Endodermal cell (in vitro differentiated cells): ENCODE data around the gene OR5H2. TPM values are rescaled to one million over a fixed set of nuclear protein-coding genes. Genes with fewer than 3 reads are reported as not detected.

Experiments
- DNase-seq: peaks from one replicate; pipeline ENCODE4 v3.0.0-alpha.2; 2017
- H3K27ac ChIP-seq: 2 replicates; pipeline ENCODE4 v1.5.1; 2013; ENCODE audit warnings: mild to moderate bottlenecking, low read depth, low read length, moderate library complexity
- H3K27me3 ChIP-seq: 2 replicates; pipeline ENCODE4 v1.6.1; 2013; ENCODE audit warnings: mild to moderate bottlenecking, low read length, moderate library complexity; ENCODE audit not compliant: insufficient read depth, control insufficient read depth, poor library complexity, severe bottlenecking
- H3K36me3 ChIP-seq: 2 replicates; pipeline ENCODE4 v1.7.0; 2013; ENCODE audit warnings: mild to moderate bottlenecking, low read length, moderate library complexity; ENCODE audit not compliant: control insufficient read depth, insufficient read depth
- H3K4me1 ChIP-seq: one replicate; pipeline ENCODE4 v1.7.0; 2013; ENCODE audit warnings: low read length; ENCODE audit not compliant: control insufficient read depth, insufficient read depth
- H3K4me3 ChIP-seq: 2 replicates; pipeline ENCODE4 v1.5.1; 2013; ENCODE audit warnings: mild to moderate bottlenecking, low read length, moderate library complexity
- H3K9ac ChIP-seq: 2 replicates; pipeline ENCODE4 v1.6.1; 2013; ENCODE audit warnings: mild to moderate bottlenecking, low read length, moderate library complexity; ENCODE audit not compliant: poor library complexity, severe bottlenecking; ENCODE audit errors: extremely low read depth
- H3K9me3 ChIP-seq: 2 replicates; pipeline ENCODE4 v1.6.1; 2013; ENCODE audit warnings: mild to moderate bottlenecking, low read length, moderate library complexity; ENCODE audit not compliant: control insufficient read depth
- H3K27ac Mint-ChIP-seq: 2 replicates; pipeline ENCODE4 v1.8.0; 2020; ENCODE audit warnings: mixed read lengths
- H3K27me3 Mint-ChIP-seq: 2 replicates; pipeline ENCODE4 v1.8.0; 2021; ENCODE audit warnings: mild to moderate bottlenecking, mixed read lengths; ENCODE audit not compliant: insufficient read depth
- H3K36me3 Mint-ChIP-seq: 2 replicates; pipeline ENCODE4 v1.8.0; 2020; ENCODE audit warnings: low read depth, mixed read lengths
- H3K4me1 Mint-ChIP-seq: 2 replicates; pipeline ENCODE4 v1.8.0; 2020; ENCODE audit warnings: mixed read lengths
- H3K4me3 Mint-ChIP-seq: 2 replicates; pipeline ENCODE4 v1.8.0; 2020; ENCODE audit warnings: mild to moderate bottlenecking, moderate library complexity, mixed read lengths
- H3K9me3 Mint-ChIP-seq: 2 replicates; pipeline ENCODE4 v1.8.0; 2020; ENCODE audit warnings: mild to moderate bottlenecking, mixed read lengths
- CTCF ChIP-seq: fragments of 200-600 bp; sonication (generic); conservative IDR thresholded peaks from 2 replicates; pipeline ENCODE4 v1.5.0; 2021; ENCODE audit warnings: antibody characterized with exemption, mild to moderate bottlenecking
- WGBS, 2 experiments: methylation state at CpG; one replicate each; pipeline versions ENCODE4 v1.1.5 to v1.1.7; 2013; ENCODE audit warnings: missing lambda C conversion rate in 2 of 2, mixed read lengths in 1 of 2; ENCODE audit not compliant: insufficient coverage in 1 of 2, insufficient read length in 1 of 2; 5-methylcytosine and 5-hydroxymethylcytosine counted together
- long read RNA-seq, 4 experiments: library from polyadenylated mRNA in 2 of 4; library from RNA in 1 of 4; library from capped mRNA in 1 of 4; stranded (forward) in 3 of 4; unstranded in 1 of 4; transcript quantifications; one replicate each; pipeline ENCODE4 v2.0.0, GENCODE V29; 2020 to 2021; ENCODE audit warnings: inconsistent platforms in 1 of 4
- polyA plus RNA-seq, 2 experiments: library from polyadenylated mRNA; stranded (reverse); fragments of 50-300 nt; gene quantifications; one replicate each; pipeline ENCODE4 v1.2.3, GENCODE V29; 2013
- total RNA-seq, 2 donors: library from RNA; stranded (reverse); fragmentation: NEBNext Ultra II Directional in 1 of 2; extraction: Animal tissue kit (Norgen Biotek cat#: 25700) in 1 of 2; gene quantifications; 2 replicates in 1 of 2; 3 replicates in 1 of 2; pipeline ENCODE4 v1.2.1, GENCODE V29; 2021

OR5H2 gene
- not detected for total RNA-seq
- polyA plus RNA-seq (2013, experiment 1 of 2) = not detected
- not detected for polyA plus RNA-seq (2013, experiment 2 of 2)
- long read RNA-seq, experiment 1 = 0 reads
- long read RNA-seq, experiment 2 = 0 reads
- long read RNA-seq, experiment 3 = 0 reads
- long read RNA-seq, experiment 4 = 0 reads

DNA sequence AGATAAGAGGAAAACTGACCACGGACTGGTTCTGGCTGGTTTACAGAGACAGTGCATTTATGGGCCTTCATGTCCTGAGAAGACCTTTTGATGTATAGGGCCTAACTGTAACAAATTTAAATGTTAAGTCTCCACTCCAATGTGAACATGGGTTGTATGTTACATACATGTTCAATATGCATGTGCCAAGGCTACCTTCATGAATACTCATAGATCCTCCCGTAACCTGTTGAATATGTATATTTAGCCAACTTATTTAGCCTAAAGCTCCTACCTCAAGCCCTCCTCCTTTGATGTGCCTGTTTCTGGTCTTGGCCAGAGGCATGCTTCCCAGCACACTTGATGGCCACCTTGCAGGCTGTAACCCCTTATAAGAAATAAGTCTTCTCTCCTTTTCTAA lies at the start of gene OR5H2:
Gene OR5H2, plus strand, starts transcription at position 301 of the 400 bp plus-strand sequence. CDS start 398 bp downstream, outside the sequence.
- Histone ChIP-seq H3K9ac (no peak within 1 kb of the TSS), H3K27me3 (no peaks in the 10 kb centered on the region), H3K4me1 (peaks cover 8% of the 10 kb centered on the region), H3K9me3 (peaks cover 6% of the 10 kb centered on the region), H3K4me3 (peak within 1 kb of the TSS; percentile 4), H3K27ac (no peak within 1 kb of the TSS), H3K36me3 (no peaks in the 10 kb centered on the region)
- peaks cover 2% of the 10 kb centered on the region for H3K4me1 Mint-ChIP-seq
- DNase-seq = no peak
- no peak for TF ChIP-seq CTCF
- no peaks in the 10 kb centered on the region for H3K9me3 Mint-ChIP-seq
- WGBS, 2 experiments = 94% methylated on average over 2 of the region's 2 CpGs; no CpG with 5 or more reads in 1 of the 2 experiments
- no peaks in the 10 kb centered on the region for H3K36me3 Mint-ChIP-seq
- no peak within 1 kb of the TSS for H3K27ac Mint-ChIP-seq
- no peaks in the 10 kb centered on the region for H3K27me3 Mint-ChIP-seq
- H3K4me3 Mint-ChIP-seq = no peak within 1 kb of the TSS

DNA sequence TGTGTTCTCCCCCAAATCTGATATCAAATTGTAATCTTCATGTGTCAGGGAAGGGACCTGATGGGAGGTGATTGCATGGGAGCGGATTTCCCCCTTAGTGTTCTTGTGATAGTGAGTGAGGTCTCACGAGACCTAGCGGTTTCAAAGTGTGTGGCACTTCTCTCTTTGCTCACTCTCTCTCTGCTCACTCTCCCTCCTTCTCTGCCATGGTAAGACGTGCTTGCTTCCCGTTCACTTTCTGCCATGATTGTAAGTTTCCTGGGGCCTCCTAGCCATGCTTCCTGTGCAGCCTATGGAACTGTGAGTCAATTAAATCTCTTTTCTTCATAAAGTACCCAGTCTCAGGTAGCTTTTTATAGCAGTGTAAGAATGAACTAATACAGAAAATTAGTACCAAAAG lies 48.8 kb upstream of the OR5H2 start:
- no peak overlapping the region for H3K27ac Mint-ChIP-seq
- H3K4me3 Mint-ChIP-seq = no peak overlapping the region

DNA sequence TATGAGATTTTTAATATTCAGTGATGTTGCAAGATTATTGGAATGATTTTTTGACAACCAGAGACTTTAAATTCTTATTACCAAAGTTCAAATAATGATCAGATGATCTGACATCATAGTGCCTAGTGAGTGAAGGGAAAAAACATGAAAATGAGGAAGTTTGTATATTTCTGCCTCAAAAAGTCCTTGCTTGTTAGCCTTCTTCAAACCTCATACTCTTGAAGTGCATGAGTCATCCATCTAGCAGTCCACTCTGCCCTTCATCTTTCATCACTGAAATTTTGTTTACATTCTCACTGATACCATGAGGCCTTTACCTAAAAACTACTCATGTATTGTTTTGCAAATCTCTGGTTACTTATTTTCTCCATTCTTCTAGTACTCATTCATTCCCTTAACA lies 42.2 kb upstream of the OR5H2 start:
- Histone ChIP-seq H3K27me3 (no peaks in the 10 kb centered on the region), H3K9ac (no peak overlapping the region), H3K4me1 (no peaks in the 10 kb centered on the region), H3K36me3 (no peaks in the 10 kb centered on the region), H3K27ac (no peak overlapping the region), H3K4me3 (no peak overlapping the region), H3K9me3 (no peaks in the 10 kb centered on the region)
- TF ChIP-seq CTCF = no peak
- H3K9me3 Mint-ChIP-seq = no peaks in the 10 kb centered on the region
- no peak for DNase-seq
- H3K27me3 Mint-ChIP-seq = peaks cover 2% of the 10 kb centered on the region
- no peak overlapping the region for H3K4me3 Mint-ChIP-seq
- H3K36me3 Mint-ChIP-seq = no peaks in the 10 kb centered on the region
- H3K27ac Mint-ChIP-seq = no peak overlapping the region
- peaks cover 3% of the 10 kb centered on the region for H3K4me1 Mint-ChIP-seq

More for the DNA sequence above, 48.8 kb upstream of the OR5H2 start:
- H3K27me3 ChIP-seq = no peaks in the 10 kb centered on the region
- H3K9me3 ChIP-seq = no peaks in the 10 kb centered on the region
- 86 to 88% methylated on average over 3 to 5 of the region's 5 CpGs for WGBS, 2 experiments
- no peak overlapping the region for H3K9ac ChIP-seq
- no peak overlapping the region for H3K27ac ChIP-seq
- H3K27me3 Mint-ChIP-seq = no peaks in the 10 kb centered on the region
- no peaks in the 10 kb centered on the region for H3K36me3 Mint-ChIP-seq
- no peaks in the 10 kb centered on the region for H3K4me1 ChIP-seq
- no peak overlapping the region for H3K4me3 ChIP-seq
- no peak for TF ChIP-seq CTCF
- no peak for DNase-seq
- H3K4me1 Mint-ChIP-seq = no peaks in the 10 kb centered on the region
- H3K9me3 Mint-ChIP-seq = no peaks in the 10 kb centered on the region
- H3K36me3 ChIP-seq = no peaks in the 10 kb centered on the region
